Left lung (tissue), 10 donors: ENCODE data around the gene DENND5B. TPM values are rescaled to one million over a fixed set of nuclear protein-coding genes. Genes with fewer than 3 reads are reported as not detected.

Experiments used
- ATAC-seq: fragments of 200-7000 bp; cut with Tn5 transposase; one replicate; pipeline ENCODE4 v1.9.1; 2020; ENCODE audit warnings: moderate library complexity
- DNase-seq, 4 donors: peaks; one replicate each; pipeline ENCODE4 v3.0.0-alpha.2; 2013 to 2020
- H3K27ac ChIP-seq, 2 donors: fragments of 200-600 bp; sonication (generic) in 1 of 2; one replicate each; pipeline versions ENCODE4 v1.5.0 to v1.8.0; 2020 to 2021
- H3K27me3 ChIP-seq, 2 donors: fragments of 200-600 bp; sonication (generic) in 1 of 2; one replicate each; pipeline versions ENCODE4 v1.5.0 to v1.8.0; 2020 to 2021
- H3K36me3 ChIP-seq, 2 donors: fragments of 200-600 bp; sonication (generic) in 1 of 2; one replicate each; pipeline versions ENCODE4 v1.5.0 to v1.8.0; 2020 to 2021
- H3K4me1 ChIP-seq, 2 donors: fragments of 200-600 bp; one replicate each; pipeline ENCODE4 v1.8.0; 2021
- H3K4me3 ChIP-seq, 2 donors: fragments of 200-600 bp; sonication (generic) in 1 of 2; one replicate each; pipeline versions ENCODE4 v1.5.0 to v1.8.0; 2020 to 2021; ENCODE audit warnings: mild to moderate bottlenecking in 1 of 2
- H3K9me3 ChIP-seq, 2 donors: fragments of 200-600 bp; sonication (generic) in 1 of 2; one replicate each; pipeline versions ENCODE4 v1.5.0 to v1.8.0; 2020 to 2021
- intact Hi-C, 2 donors: fragments of 100-400 bp; cut with DNase I; formaldehyde crosslinking; loops; one replicate each; pipeline versions ENCODE4 v1.11.2 to v1.14.2; 2022
- polyA plus RNA-seq, 6 donors: library from polyadenylated mRNA; unstranded; fragments of 120-200 nt; gene quantifications; one replicate each; pipeline ENCODE4 v1.2.1, GENCODE V29; 2013; ENCODE audit not compliant: insufficient read length in 6 of 6
- total RNA-seq, 2 donors: library from RNA; stranded (reverse); fragmentation: NEBNext Ultra II Directional; extraction: Animal tissue kit (Norgen Biotek cat#: 25700); gene quantifications; one replicate each; pipeline ENCODE4 v1.2.1, GENCODE V29; 2021
- TF ChIP-seq, protein P1 (sequence below), 2 donors: fragments of 200-600 bp; sonication (generic) in 1 of 2; IDR thresholded peaks; one replicate each; pipeline versions ENCODE4 v1.5.0 to v1.8.0; 2021; ENCODE audit warnings: antibody characterized with exemption in 2 of 2
- donor health status: DM: no; HTN: yes; CAD: no.
- donor health status: DM: no; HTN: no; CAD: no.

Gene DENND5B
- total and polyA plus RNA-seq, 8 donors: 4.4 to 11.3 (median 8.7) TPM

DNA sequence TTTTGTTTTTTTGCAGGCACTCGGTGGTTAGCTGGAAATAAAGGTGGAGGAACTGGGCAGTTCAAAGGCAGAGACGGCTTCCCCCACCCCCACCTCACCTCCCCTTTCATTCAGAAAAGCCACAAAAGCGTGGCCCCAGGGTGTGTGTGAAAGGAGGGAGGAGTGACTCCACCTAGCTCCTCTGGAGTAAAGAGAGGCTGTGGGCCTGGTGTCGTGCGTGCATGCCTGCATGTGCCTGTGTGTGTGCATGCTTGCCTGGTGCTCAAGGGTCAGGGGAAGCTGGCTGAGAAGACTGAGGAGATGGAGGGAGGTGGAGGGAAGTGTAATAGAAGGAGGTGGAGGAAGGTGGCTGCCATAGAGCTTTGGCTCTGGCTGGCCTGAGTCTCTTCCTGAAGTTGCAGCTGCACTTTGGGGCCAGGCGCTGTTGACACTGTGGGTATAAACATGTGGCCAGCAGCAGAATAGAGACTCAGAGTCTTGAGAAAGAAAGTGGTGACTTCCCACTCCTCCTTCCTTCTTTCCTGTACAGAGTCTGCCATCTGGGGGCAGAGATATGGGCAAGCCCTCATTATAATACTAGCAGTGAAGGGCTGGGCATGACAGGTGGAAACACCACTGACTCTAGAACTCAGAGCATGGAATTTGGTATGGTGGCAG lies 228.0 kb downstream of the DENND5B start:
- H3K27ac ChIP-seq: no peak overlapping the region
- TF ChIP-seq, protein P1, sequence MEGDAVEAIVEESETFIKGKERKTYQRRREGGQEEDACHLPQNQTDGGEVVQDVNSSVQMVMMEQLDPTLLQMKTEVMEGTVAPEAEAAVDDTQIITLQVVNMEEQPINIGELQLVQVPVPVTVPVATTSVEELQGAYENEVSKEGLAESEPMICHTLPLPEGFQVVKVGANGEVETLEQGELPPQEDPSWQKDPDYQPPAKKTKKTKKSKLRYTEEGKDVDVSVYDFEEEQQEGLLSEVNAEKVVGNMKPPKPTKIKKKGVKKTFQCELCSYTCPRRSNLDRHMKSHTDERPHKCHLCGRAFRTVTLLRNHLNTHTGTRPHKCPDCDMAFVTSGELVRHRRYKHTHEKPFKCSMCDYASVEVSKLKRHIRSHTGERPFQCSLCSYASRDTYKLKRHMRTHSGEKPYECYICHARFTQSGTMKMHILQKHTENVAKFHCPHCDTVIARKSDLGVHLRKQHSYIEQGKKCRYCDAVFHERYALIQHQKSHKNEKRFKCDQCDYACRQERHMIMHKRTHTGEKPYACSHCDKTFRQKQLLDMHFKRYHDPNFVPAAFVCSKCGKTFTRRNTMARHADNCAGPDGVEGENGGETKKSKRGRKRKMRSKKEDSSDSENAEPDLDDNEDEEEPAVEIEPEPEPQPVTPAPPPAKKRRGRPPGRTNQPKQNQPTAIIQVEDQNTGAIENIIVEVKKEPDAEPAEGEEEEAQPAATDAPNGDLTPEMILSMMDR (IDR thresholded peaks at IDR 0.05): no peak
- peak; percentile 72 for ATAC-seq

DNA sequence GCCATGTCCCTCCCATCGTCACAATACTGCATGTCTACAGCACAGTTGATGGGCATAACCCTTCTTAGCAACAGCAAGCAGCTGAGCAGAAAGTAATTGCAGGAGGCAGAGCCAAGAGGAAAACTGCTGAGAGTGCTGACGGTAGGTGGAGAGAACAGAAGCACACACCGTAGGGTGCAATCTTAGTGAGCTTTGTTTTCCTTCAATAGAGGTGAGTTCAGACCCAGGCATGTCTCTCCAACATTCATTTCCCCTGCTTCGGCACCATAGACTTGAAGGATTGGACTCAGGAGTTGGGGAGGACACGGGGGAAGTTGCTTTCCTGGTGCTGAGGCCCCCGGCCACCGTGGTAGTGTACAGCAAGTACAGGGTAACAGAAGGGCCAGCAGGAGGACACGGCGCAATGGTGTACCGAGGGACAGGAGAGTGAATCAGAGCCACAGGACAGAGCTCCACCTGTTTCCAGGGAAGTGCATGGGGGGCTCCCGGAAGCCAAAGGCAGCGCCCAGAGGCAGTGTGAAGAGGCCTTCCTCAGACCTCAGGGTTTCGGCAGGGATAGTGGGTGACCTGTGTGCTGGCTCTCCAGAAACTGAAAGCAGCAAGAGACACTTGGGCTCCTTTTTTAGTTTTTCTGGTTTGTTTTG lies 228.7 kb downstream of the DENND5B start:
- intact Hi-C loops: no loop called here
- Histone ChIP-seq H3K4me1 (peaks cover 0 to 3% of the 10 kb centered on the region in 2 donors), H3K27ac (no peak overlapping the region), H3K9me3 (no peaks in the 10 kb centered on the region), H3K4me3 (no peak overlapping the region), H3K36me3 (no peaks in the 10 kb centered on the region), H3K27me3 (no peaks in the 10 kb centered on the region)
- TF ChIP-seq, protein P1 (IDR thresholded peaks at IDR 0.05): no peak
- peak in 1 of 4 donors; percentile 5 for DNase-seq
- ATAC-seq: peak; percentile 24

More for the DNA sequence above, 228.0 kb downstream of the DENND5B start:
- intact Hi-C loops: no loop called here
- Histone ChIP-seq H3K27me3 (no peaks in the 10 kb centered on the region), H3K4me3 (no peak overlapping the region), H3K9me3 (no peaks in the 10 kb centered on the region), H3K36me3 (no peaks in the 10 kb centered on the region), H3K4me1 (peaks cover 0 to 3% of the 10 kb centered on the region in 2 donors)
- peak in 1 of 4 donors; percentile 32 for DNase-seq

GRCh38 chr12:31361730-31362114 lies 229.2 kb downstream of the DENND5B start:
- no peaks in the 10 kb centered on the region for H3K9me3 ChIP-seq
- no peak for DNase-seq
- ATAC-seq: no peak
- H3K27ac ChIP-seq: no peak overlapping the region
- H3K27me3 ChIP-seq: no peaks in the 10 kb centered on the region
- intact Hi-C loops: no loop called here
- H3K4me1 ChIP-seq: peaks cover 0 to 3% of the 10 kb centered on the region in 2 donors
- H3K4me3 ChIP-seq: no peak overlapping the region
- no peaks in the 10 kb centered on the region for H3K36me3 ChIP-seq
- TF ChIP-seq, protein P1 (IDR thresholded peaks at IDR 0.05): no peak

DNA sequence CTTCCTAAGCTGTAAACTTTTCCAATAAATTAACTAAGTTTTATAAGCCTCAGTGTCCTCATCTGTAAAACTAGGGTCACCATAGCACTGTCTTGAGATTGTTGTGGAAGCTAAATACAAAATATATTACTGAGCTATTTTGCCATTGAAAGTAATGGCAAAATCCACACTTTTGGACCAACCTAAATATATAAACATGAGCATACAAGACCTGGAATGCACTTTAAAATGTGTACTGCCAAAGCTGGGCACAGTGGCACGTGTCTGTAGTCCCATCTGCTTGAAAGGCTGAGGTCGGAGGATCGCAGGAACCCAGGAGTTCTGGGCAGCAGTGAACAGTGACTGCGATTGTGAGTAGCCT lies 235.2 kb downstream of the DENND5B start:
- Histone ChIP-seq H3K9me3 (no peaks in the 10 kb centered on the region), H3K27ac (no peak overlapping the region), H3K27me3 (no peaks in the 10 kb centered on the region), H3K36me3 (no peaks in the 10 kb centered on the region), H3K4me1 (no peaks in the 10 kb centered on the region), H3K4me3 (no peak overlapping the region)
- DNase-seq: no peak
- intact Hi-C loops: no loop called here
- TF ChIP-seq, protein P1 (IDR thresholded peaks at IDR 0.05): no peak
- ATAC-seq: no peak
